ENCODE data around the gene TRUB2.

DNA sequence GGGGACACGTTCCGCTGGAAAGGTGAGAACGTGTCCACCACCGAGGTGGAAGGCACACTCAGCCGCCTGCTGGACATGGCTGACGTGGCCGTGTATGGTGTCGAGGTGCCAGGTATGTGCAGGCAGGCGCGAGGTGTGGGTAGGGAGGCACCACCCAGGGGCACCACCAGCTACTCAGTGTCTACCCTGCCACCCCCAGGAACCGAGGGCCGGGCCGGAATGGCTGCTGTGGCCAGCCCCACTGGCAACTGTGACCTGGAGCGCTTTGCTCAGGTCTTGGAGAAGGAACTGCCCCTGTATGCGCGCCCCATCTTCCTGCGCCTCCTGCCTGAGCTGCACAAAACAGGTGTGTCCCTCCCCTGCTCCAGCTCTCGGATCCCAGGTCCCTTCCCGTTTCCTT lies 33.2 kb upstream of the TRUB2 start:
- no peak for TF ChIP-seq EZH2 (IDR thresholded peaks at IDR 0.05; ENCODE audit: borderline replicate concordance, insufficient read depth, low read depth, low read length, poor library complexity, severe bottlenecking)
- TF ChIP-seq, protein P1, sequence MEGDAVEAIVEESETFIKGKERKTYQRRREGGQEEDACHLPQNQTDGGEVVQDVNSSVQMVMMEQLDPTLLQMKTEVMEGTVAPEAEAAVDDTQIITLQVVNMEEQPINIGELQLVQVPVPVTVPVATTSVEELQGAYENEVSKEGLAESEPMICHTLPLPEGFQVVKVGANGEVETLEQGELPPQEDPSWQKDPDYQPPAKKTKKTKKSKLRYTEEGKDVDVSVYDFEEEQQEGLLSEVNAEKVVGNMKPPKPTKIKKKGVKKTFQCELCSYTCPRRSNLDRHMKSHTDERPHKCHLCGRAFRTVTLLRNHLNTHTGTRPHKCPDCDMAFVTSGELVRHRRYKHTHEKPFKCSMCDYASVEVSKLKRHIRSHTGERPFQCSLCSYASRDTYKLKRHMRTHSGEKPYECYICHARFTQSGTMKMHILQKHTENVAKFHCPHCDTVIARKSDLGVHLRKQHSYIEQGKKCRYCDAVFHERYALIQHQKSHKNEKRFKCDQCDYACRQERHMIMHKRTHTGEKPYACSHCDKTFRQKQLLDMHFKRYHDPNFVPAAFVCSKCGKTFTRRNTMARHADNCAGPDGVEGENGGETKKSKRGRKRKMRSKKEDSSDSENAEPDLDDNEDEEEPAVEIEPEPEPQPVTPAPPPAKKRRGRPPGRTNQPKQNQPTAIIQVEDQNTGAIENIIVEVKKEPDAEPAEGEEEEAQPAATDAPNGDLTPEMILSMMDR (IDR thresholded peaks at IDR 0.05): no peak

Measured in B cell (primary cell).